ENCODE measurements around the gene RASAL2.

RASAL2 gene

DNA sequence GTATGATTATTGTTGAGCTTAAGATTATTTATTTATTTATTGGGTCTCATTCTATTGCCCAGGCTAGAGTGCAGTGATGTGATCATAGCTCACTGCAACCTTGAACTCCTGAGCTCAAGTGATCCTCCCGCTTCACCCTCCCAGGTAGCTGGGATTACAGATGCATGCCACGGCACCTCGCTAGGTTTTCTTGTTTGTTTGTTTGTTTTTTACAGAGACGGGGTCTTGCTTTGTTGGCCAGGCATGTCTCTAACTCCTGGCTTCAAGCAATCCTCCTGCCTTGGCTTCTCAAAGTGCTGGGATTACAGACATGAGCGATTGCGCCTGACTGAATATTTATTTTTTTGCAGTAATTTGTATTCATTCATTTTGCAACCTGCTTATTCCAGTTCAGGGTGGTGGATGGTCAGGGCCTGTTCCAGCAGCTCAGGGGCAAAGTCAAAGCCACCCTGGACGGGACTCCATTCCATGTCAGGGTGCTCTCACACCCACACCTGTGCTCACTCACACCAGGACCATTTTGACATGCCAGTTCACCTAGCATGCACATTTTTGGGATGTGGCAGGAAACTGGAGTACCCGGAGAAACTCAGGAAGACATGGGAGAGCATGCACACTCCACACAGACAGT, 29.6 kb upstream of the RASAL2 start:
- Histone ChIP-seq H3K4me3 (no peak overlapping the region), H3K9ac (ENCODE audit: insufficient read length) (no peak overlapping the region), H3K27ac (no peak overlapping the region), H3K36me3 (ENCODE audit: insufficient read depth, low read length) (no peaks in the 10 kb centered on the region), H3K9me3 (ENCODE audit: low read depth, low read length) (no peaks in the 10 kb centered on the region)
- TF ChIP-seq POLR2AphosphoS5 (IDR thresholded peaks at IDR 0.05; ENCODE audit: borderline replicate concordance, low read depth, low read length): no peak
- TF ChIP-seq FOXP2 (optimal IDR thresholded peaks at IDR 0.05; ENCODE audit: control extremely low read depth, extremely low read length, insufficient read depth): no peak
- TF ChIP-seq EZH2 (IDR thresholded peaks at IDR 0.05): no peak
- no peak for DNase-seq (ENCODE audit: low read depth, low spot score)

DNA sequence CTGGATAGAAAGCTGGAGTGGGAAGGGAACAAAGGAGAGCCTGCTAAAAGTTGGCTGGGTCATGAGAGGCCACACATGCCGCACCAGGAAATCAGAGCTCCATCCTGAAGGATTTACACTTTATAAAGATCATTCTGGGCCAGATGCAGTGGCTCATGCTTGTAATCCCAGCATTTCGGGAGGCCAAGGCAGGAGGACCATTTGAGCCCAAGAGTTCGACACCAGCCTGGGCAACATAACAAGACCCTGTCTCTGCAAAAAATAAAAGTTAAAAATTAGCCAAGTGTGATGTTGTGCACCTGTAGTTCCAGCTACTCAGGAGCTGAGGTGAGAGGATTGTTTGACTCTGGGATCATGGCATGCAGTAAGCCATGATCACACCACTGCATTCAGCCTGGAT, 28.7 kb upstream of the RASAL2 start:
- Histone ChIP-seq H3K4me3 (no peak overlapping the region), H3K9me3 (ENCODE audit: low read depth, low read length) (no peaks in the 10 kb centered on the region), H3K9ac (ENCODE audit: insufficient read length) (no peak overlapping the region), H3K36me3 (ENCODE audit: insufficient read depth, low read length) (no peaks in the 10 kb centered on the region), H3K27ac (no peak overlapping the region)
- no peak for DNase-seq (ENCODE audit: low read depth, low spot score)
- no peak for TF ChIP-seq EZH2 (IDR thresholded peaks at IDR 0.05)
- no peak for TF ChIP-seq FOXP2 (optimal IDR thresholded peaks at IDR 0.05; ENCODE audit: control extremely low read depth, extremely low read length, insufficient read depth)
- no peak for TF ChIP-seq POLR2AphosphoS5 (IDR thresholded peaks at IDR 0.05; ENCODE audit: borderline replicate concordance, low read depth, low read length)

DNA sequence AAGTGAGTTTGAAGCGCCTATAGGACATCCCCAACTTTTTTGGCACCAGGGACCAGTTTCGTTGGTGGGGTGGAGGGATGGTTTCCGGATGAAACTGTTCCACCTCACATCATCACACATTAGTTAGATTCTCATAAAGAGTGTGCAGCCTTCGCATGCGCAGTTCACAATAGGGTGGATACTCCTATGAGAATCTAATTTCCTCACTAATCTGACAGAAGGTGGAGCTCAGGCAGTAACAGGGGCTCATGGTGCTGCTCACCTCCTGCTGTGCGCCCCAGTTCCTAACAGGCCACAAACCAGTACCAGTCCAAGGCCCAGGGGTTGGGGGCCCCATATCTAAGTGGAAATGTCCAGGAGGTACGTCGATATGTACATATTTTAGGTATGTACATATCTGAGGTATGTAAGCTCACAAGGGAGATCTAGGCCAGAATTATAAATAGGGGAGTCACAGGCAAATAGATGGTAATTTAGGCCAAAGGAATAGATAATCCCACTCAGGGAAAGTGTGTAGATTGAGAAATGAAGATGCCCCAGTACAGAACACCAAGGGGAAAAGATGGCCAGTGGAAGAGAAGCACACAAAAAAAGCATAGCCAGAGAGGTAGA, 27.5 kb upstream of the RASAL2 start:
- H3K27ac ChIP-seq: no peak overlapping the region
- no peak overlapping the region for H3K9ac ChIP-seq (ENCODE audit: insufficient read length)
- no peaks in the 10 kb centered on the region for H3K9me3 ChIP-seq (ENCODE audit: low read depth, low read length)
- TF ChIP-seq EZH2 (IDR thresholded peaks at IDR 0.05) (no peak), FOXP2 (optimal IDR thresholded peaks at IDR 0.05; ENCODE audit: control extremely low read depth, extremely low read length, insufficient read depth) (no peak), POLR2AphosphoS5 (IDR thresholded peaks at IDR 0.05; ENCODE audit: borderline replicate concordance, low read depth, low read length) (no peak)
- H3K4me3 ChIP-seq: no peak overlapping the region
- no peak for DNase-seq (ENCODE audit: low read depth, low spot score)
- H3K36me3 ChIP-seq (ENCODE audit: insufficient read depth, low read length): no peaks in the 10 kb centered on the region

DNA sequence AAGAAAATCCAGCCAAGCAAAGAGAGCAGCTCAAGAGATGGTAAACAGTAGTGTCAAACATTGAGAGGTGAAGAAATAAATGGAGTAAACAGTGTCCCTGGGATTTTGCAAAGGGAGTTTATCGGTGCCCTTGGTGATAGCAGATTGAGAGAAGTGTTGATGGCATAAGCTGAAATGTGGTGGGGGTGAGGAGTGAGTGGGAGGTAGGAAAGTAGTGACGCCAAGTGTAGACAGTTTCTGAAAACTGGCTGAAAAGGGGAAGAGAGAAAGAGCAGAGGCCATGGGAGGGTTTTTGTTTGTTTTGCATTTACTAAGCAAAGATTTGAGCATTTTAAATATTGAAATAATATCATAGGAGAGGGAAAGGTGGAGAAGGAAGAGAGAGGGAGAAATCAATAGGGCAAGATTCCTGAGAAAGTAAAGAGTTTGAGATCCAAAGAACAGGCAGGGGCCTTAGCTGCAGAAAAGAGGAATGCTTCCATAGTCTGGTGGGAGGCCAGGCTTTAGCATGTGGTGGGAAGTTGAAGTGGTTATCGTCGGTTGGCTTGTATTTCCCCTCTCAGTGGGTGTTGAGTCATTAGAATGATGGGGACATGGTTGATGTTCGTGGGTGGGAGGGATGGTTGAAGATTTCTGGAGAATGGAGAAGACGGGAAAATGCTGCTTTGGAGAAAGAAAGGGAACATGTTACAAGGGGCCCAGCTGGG, 26.8 kb upstream of the RASAL2 start:
- no peak for DNase-seq (ENCODE audit: low read depth, low spot score)
- TF ChIP-seq FOXP2 (optimal IDR thresholded peaks at IDR 0.05; ENCODE audit: control extremely low read depth, extremely low read length, insufficient read depth): no peak
- TF ChIP-seq EZH2 (IDR thresholded peaks at IDR 0.05): no peak
- TF ChIP-seq POLR2AphosphoS5 (IDR thresholded peaks at IDR 0.05; ENCODE audit: borderline replicate concordance, low read depth, low read length): no peak
- no peak overlapping the region for H3K4me3 ChIP-seq

DNA sequence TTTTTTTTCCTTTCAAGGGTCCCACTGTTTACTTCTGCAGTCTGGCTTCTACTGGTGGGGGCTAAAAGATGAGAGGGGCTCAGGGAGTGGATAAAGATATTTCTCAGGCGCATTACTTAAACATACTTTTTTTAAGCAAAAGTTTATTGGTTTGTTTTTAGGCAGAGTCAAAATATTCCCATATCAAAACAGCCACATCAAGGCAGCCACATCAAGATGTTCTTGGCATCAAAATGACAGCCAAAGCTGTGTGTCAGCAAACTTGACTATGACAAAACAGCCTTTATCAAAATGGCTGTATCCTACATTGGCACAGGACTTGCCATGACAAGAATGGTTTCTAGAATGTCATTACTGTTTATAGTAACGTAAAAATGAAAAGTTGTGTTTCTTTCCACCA, 22.1 kb upstream of the RASAL2 start:
- Histone ChIP-seq H3K4me3 (no peak overlapping the region), H3K9ac (ENCODE audit: insufficient read length) (no peak overlapping the region), H3K36me3 (ENCODE audit: insufficient read depth, low read length) (no peaks in the 10 kb centered on the region), H3K9me3 (ENCODE audit: low read depth, low read length) (no peaks in the 10 kb centered on the region), H3K27ac (no peak overlapping the region)
- no peak for DNase-seq (ENCODE audit: low read depth, low spot score)
- TF ChIP-seq POLR2AphosphoS5 (IDR thresholded peaks at IDR 0.05; ENCODE audit: borderline replicate concordance, low read depth, low read length) (no peak), EZH2 (IDR thresholded peaks at IDR 0.05) (no peak), FOXP2 (optimal IDR thresholded peaks at IDR 0.05; ENCODE audit: control extremely low read depth, extremely low read length, insufficient read depth) (no peak)

More for the DNA sequence above, 26.8 kb upstream of the RASAL2 start:
- Histone ChIP-seq H3K9ac (ENCODE audit: insufficient read length) (no peak overlapping the region), H3K27ac (no peak overlapping the region), H3K9me3 (ENCODE audit: low read depth, low read length) (no peaks in the 10 kb centered on the region), H3K36me3 (ENCODE audit: insufficient read depth, low read length) (no peaks in the 10 kb centered on the region)

DNA sequence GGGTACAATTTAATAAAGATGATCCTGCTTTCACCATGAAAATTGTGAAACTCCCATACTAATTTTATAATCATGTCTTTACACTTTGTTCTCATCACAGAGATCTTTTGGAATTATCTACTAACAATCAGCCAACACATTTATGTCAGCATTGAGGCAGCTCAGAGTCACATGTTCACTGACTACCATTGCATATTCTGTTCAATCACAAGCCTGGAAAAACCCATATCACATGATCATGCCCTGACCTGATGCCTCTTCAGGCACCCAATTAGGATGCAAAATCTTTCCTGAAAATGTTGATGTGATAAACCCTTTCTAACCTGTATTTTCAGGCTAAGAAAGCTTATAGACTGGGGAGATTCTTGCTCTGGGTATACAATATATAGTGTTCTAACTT, 21.6 kb upstream of the RASAL2 start:
- H3K9me3 ChIP-seq (ENCODE audit: low read depth, low read length): no peaks in the 10 kb centered on the region
- no peak overlapping the region for H3K9ac ChIP-seq (ENCODE audit: insufficient read length)
- no peak for DNase-seq (ENCODE audit: low read depth, low spot score)
- no peaks in the 10 kb centered on the region for H3K36me3 ChIP-seq (ENCODE audit: insufficient read depth, low read length)
- H3K4me3 ChIP-seq: no peak overlapping the region
- no peak for TF ChIP-seq FOXP2 (optimal IDR thresholded peaks at IDR 0.05; ENCODE audit: control extremely low read depth, extremely low read length, insufficient read depth)
- no peak overlapping the region for H3K27ac ChIP-seq

DNA sequence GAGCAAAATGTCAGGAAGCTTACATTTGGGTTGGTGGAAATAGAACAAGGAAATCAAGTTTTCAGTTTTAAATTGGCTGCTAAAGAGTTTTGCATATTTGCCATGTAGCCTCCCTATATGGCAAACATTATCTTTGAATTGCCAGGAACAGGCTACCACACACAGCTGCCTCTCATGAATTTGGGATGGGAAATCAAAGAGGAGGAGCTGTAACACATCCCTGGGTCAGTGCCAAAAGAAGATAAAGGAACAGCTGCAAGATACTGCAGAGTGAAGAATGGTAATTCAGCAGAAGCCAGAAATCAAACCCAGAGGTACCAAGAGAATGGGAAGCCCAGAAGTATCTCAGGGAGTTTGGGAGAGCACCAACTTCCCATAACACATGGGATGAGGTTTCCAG, 18.6 kb upstream of the RASAL2 start:
- TF ChIP-seq POLR2AphosphoS5 (IDR thresholded peaks at IDR 0.05; ENCODE audit: borderline replicate concordance, low read depth, low read length) (no peak), FOXP2 (optimal IDR thresholded peaks at IDR 0.05; ENCODE audit: control extremely low read depth, extremely low read length, insufficient read depth) (no peak), EZH2 (IDR thresholded peaks at IDR 0.05) (no peak)
- Histone ChIP-seq H3K9ac (ENCODE audit: insufficient read length) (no peak overlapping the region), H3K36me3 (ENCODE audit: insufficient read depth, low read length) (no peaks in the 10 kb centered on the region), H3K27ac (no peak overlapping the region), H3K4me3 (no peak overlapping the region), H3K9me3 (ENCODE audit: low read depth, low read length) (no peaks in the 10 kb centered on the region)
- no peak for DNase-seq (ENCODE audit: low read depth, low spot score)

DNA sequence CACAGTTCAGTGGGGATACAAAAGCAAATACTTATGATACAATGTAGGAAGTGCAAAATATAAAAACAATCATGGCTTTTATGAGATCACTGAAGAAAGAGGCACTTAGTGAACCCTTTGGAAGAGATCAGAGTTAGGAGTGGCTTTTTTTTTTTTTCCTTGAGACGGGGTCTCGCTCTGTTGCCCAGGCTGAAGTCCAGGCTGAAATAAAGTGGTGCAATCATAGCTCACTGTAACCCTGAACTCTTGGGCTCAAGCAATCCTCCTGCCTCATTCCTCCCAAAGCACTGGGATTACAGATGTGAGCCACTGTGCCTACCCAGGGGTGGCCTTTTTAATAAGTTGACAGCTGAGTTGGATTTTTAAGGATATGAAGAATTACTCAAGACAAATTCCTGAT, 17.3 kb upstream of the RASAL2 start:
- Histone ChIP-seq H3K36me3 (ENCODE audit: insufficient read depth, low read length) (no peaks in the 10 kb centered on the region), H3K9me3 (ENCODE audit: low read depth, low read length) (no peaks in the 10 kb centered on the region), H3K27ac (no peak overlapping the region), H3K4me3 (no peak overlapping the region), H3K9ac (ENCODE audit: insufficient read length) (no peak overlapping the region)
- TF ChIP-seq POLR2AphosphoS5 (IDR thresholded peaks at IDR 0.05; ENCODE audit: borderline replicate concordance, low read depth, low read length): no peak
- TF ChIP-seq EZH2 (IDR thresholded peaks at IDR 0.05): no peak
- no peak for TF ChIP-seq FOXP2 (optimal IDR thresholded peaks at IDR 0.05; ENCODE audit: control extremely low read depth, extremely low read length, insufficient read depth)
- DNase-seq (ENCODE audit: low read depth, low spot score): no peak
